Measurements from ENCODE around the gene CEP164.
"Not testable (repeated sequence)": the region's sequence is repeated elsewhere in the genome, so short reads cannot be mapped to it uniquely, and the experiment has no call there.

The CEP164 gene

DNA sequence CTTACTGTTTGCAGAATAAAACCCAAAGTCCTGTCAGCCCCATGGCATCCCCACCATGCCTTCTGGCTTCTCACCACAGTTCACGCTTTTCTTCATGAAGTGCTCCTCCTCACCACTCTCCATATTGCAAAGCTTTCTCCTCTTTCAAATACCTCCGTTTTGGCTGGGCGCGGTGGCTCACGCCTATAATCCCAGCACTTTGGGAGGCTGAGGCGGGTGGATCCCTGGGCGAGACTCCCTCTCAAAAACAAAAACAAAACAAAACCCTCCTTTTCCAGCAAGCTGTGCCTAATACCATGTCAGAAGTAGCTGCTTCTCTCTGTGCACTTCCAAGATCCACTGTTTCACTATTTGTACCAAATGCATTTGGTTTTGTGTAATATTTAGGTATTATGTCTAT is 18.3 kb upstream of the CEP164 start:
- DNase-seq = no peak

- DNase-seq = no peak
These were observed 14.6 kb upstream of the CEP164 start for GRCh38 chr11:117313091-117313490.

DNA sequence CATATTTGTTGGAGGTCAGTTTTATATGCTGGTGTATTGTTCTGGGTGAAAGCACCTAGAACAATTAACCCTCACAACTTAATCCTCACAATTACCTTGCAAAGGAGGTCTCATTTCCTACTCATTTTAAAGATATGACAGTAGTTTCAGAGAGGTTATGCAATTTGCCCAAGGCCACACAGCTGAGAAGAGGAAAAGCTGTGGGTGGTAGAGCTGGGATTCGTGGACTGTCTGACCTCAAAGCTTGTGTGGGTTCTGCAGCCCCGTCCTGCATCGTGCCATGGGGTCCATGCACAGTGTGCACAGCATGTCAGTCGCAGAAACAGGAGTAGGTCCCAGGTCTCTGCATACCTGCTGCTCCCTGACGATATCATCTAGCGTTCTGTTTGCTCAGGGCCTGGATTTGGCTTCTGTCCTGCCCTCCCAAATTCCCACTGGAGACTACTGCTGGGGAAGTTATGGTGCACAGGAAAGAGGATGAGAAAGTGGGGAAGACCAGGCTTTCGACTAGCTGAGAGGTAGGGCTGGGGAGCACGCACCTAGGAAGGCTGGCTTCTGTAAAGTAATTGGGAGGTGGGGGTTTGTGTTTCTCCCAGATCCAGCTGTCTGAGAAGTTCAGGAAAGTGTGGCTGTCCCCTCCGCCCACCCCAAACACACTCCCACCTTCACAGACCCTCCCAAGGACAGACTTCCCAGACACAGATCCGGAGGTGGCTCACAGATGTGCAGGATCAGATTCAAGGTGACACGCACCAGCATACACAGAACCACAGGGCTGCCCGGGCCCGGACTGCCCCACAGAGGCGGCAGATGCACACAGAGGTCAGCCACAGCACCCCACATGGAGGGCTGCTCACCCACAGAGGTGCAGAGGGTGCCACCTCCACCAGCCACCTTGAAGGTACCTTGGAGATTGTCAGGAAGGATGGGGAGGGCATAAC is 13.6 kb upstream of the CEP164 start:
- no peak for DNase-seq

GRCh38 chr11:117314840-117315239 is 12.8 kb upstream of the CEP164 start:
- DNase-seq = no peak

GRCh38 chr11:117315285-117316196 is 12.1 kb upstream of the CEP164 start:
- no peak for DNase-seq

DNA sequence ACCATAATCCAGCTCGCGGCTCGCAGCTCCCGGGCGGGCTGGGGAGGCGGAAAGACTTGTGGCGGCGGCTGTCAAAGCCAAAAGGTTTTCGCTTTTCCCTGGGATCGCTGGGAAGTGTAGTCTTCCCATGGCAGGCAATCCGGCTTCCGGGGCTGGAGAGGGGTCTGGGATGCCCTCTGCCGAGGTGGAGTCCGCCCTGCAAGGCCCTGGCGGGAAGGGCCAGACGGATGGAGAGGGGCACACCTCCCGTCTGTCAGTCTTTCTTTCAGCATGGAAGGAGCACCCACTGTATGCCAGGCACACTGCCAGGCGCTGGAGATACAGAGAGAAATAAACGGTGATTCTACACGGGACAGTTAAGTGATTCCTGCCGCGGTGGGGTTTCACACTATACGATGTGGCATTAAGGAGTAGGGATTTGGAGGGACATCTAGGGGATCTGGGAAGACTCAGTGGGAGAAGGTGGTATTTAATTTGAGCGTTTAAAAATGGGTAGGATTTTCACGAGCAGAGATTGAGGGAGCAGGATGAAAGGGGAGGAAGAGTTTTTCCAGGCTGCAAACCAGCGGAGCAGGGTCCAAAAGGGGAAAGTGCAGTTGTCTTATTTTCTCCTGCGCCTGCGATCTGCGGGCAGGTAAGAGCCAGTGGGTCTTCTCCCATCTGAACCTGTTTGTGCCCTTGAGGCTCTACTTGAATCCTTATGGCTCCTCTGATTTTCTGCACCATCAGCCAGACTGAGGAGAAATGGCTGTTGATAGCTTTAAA is 11.3 kb upstream of the CEP164 start, which contains the start of gene BACE1:
Gene BACE1 (minus strand): TSS at position 60 of the 765 bp plus-strand sequence. CDS start 461 bp downstream, outside the sequence.
- DNase-seq = peak; percentile 87 to 89

DNA sequence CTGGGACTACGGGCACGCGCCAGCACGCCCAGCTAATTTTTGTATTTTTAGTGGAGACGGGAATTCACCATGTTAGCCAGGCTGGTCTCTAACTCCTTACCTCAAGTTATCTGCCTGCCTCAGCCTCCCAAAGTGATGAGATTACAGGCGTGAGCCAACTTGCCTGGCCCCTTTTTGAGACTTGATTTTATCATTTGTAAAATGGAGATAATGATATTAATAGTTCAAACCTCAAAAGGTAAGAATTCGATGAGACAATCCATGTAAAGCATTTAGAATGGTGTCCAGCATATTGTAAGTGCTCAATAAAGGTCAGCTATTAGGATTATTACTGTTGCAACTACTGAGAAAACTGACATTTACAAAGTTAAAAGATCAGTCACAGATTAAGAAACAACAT is 8.9 kb upstream of the CEP164 start:
- DNase-seq = no peak

- DNase-seq = no peak
These were observed 8.3 kb upstream of the CEP164 start for GRCh38 chr11:117319214-117319840.

- DNase-seq = not testable (repeated sequence)
These were observed 443 bp upstream of the CEP164 start for GRCh38 chr11:117327255-117327566.

DNA sequence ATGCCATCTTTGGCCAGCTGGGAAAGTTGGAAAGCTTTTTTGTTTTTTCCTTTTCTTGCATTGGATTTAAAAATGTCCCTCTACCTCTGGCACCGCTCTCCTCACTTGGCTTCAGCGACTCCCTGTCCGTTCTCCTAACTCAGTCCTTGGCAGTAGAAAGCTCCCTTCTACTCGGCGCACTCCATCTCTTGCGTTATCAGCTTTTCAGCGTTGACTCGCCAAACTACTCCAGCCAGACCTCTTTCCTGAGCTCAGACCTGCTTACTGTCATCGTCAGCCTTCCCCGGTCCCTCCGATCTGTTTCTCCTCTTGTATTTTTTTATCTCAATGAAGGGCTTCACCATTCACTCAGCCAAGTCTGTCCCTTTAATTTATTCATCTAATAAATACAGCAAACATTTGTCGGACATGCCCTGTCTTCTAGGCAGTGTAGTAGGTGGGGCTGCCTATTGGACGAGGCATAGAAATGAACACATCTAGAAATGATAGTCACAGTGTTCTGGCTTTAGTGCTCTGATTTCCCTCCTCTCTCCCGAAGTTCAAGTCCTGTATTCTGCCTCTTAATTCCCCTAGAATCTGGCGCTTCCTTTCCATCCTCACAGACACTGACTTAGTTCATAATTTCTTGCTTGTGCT is 839 bp downstream of the CEP164 start:
- peak in 1 of 2 donors; percentile 44 for DNase-seq

GRCh38 chr11:117332843-117333242 is 5.2 kb downstream of the CEP164 start:
- DNase-seq = no peak

GRCh38 chr11:117333917-117334316 is 6.3 kb downstream of the CEP164 start:
- DNase-seq = peak in 1 of 2 donors; percentile 13

- DNase-seq = no peak
These were observed 7.2 kb downstream of the CEP164 start for GRCh38 chr11:117334896-117335295.

DNA sequence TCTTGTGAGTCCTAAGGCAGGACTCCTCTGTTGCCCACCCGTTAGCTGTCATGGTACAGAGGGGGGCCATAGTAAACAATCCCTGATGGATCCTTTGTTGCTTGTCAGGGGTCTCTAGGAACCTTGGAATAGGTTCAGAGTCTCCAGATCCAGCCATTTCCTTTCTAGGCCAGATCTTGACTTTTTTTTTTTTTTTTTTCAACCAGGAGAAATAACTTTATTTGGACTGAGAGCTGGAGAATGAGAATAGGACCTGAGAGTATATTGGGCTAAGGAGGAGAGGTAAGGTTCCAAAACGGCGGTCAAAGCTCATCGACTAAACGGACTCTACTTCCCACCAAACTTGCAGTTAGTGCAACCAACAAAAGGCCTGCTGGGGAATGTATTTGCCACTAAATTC is 7.7 kb downstream of the CEP164 start:
- no peak for DNase-seq

- no peak for DNase-seq
These were observed 9.4 kb downstream of the CEP164 start for GRCh38 chr11:117337076-117337475.

DNA sequence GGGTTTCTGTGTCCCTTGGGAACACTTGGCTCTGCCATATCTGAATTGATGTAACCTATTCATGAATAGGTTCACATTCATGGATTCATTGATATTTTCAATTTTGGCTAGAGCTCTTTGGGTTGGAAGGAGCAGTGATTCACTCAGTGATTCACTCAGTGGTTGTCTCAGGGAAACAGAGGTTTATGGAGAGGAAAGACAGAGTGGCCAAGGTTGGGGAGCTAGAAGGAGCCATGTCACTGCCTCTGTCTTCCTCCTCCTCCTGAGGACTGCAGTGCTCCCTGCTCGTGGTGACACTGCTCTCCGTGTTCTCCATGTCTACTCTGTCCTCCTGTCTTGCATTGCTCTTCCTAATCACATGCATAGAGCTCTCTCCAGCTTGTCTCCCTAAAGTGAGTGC is 17.4 kb downstream of the CEP164 start:
- DNase-seq = no peak

GRCh38 chr11:117354550-117354949 is 26.9 kb downstream of the CEP164 start:
- no peak for DNase-seq

GRCh38 chr11:117356126-117356890 is 28.7 kb downstream of the CEP164 start:
- DNase-seq = no peak

DNA sequence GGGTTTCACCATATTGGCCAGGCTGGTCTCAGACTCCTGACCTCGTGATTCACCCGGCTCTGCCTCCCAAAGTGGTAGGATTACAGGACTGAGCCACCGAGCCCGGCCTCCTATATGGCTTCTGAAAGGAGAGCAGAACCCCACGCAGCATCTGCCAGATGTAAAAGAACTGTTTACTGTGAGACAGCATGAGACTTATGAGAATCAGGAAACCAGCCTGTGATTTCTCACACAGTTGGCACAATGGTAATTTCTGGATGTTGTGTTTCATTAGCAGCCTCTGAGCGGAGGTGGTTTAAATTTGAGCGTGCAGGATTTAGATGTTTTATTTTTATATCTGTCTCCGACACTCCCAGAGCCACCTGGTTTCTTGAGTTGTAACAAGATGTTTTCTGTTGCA is 33.8 kb downstream of the CEP164 start:
- DNase-seq = peak in 1 of 2 donors; percentile 12

DNA sequence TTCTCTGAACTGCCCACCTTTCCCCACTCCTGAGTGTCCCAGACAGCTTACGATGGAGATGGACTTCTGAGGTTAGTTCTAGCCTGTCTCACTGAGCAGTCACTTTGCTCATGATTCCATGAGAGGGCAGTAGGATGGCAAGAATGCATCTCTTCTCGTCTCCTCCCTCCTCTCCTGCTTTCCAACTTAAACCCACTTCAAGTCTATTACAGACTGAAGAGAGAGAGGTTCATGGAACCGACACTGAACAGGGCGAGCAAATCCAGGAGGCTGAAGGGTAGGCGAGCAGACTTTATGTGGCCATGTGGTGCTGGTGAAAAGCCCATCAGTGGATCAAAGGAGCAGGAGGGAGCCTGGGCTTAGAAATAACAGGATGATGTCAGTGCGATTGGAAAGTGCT is 38.6 kb downstream of the CEP164 start:
- DNase-seq = peak in 1 of 2 donors; percentile 8

DNA sequence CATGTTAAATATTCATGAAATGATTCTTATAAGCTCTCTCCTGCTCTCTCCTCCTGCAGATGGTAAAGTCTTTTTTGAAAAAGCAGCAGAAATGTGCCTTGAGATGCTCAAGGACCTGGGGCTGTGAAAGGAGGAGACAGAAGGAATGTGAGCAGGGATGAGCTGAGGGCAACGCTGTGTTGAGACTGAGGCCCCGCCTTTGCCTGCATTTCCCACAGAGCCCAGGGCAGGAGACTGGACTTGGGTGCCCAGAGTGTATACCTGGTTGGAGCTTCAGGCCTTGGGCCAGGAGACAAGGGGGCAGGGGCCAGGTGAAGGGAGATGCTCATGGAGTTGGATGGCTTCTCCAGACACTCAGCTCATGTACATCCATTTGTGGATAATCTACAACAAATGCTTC is 39.2 kb downstream of the CEP164 start:
- DNase-seq = no peak
